GM12891 (cell line): ENCODE data around the gene ARHGAP35.
A peak's percentile ranks its signal among the peaks of the same experiment; 100 is the strongest.

Source experiments
- DNase-seq: peaks from one replicate; pipeline ENCODE4 v3.0.0; 2011; ENCODE audit warnings: low spot score; ENCODE audit not compliant: insufficient read length
- FAIRE-seq: peaks from 2 replicates; lab custom pipeline; 2011; peaks lifted over from hg19 to GRCh38; lab: Jason Lieb, UNC
- PAX5 ChIP-seq: IDR thresholded peaks from 2 replicates; pipeline ENCODE4 v1.6.1; 2011; ENCODE audit warnings: low read length, moderate library complexity, mild to moderate bottlenecking; ENCODE audit not compliant: insufficient read depth, severe bottlenecking
- POLR2A ChIP-seq: IDR thresholded peaks from 2 replicates; pipeline ENCODE4 v1.6.1; 2011; ENCODE audit warnings: low read depth, low read length, control low read depth
- POLR2AphosphoS5 ChIP-seq: IDR thresholded peaks from 2 replicates; pipeline ENCODE4 v1.6.1; 2011; ENCODE audit warnings: low read depth, low read length, control low read depth
- POU2F2 ChIP-seq: IDR thresholded peaks from 2 replicates; pipeline ENCODE4 v1.6.1; 2011; ENCODE audit warnings: low read depth, mild to moderate bottlenecking, control low read depth, low read length, moderate library complexity
- SPI1 ChIP-seq: IDR thresholded peaks from 2 replicates; pipeline ENCODE4 v1.6.1; 2011; ENCODE audit warnings: low read depth, low read length, control low read depth
- TAF1 ChIP-seq: IDR thresholded peaks from 2 replicates; pipeline ENCODE4 v1.6.1; 2011; ENCODE audit warnings: low read depth, low read length, control low read depth

ARHGAP35 gene

GRCh38 chr19:46856062-46857022, 4.5 kb upstream of the ARHGAP35 start:
- DNase-seq = peak; percentile 83
- FAIRE-seq = peak; percentile 94
- TF ChIP-seq SPI1 (no peak), POU2F2 (0 out of 2 replicates have a peak, but pooled peaks have one; percentile 4)

DNA sequence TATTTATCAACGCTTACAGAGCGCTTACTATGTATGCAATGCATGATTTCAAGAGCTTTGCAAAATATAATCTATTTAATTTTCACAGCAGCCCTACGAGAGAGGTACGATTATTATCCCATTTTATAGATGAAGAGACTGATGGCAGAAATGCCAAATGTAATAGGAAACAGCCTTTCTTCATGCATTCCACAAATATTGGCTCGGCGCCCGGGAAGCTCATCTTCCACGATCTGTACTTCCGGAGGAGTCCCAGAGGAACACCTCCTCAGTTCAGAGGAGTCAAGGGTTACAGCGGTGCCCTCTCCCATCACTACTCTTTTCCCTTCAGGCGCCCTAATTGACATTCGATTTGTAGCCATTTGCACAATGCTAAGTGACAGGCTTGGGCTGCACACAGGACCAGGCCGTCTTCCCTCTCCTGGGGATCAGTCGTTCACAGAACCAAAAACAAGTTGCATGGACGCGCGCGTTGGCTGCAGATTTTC, 1.1 kb upstream of the ARHGAP35 start:
- no peak for FAIRE-seq
- no peak for DNase-seq
- no peak for TF ChIP-seq TAF1
- no peak for TF ChIP-seq POLR2AphosphoS5
- no peak for TF ChIP-seq POLR2A
- no peak for TF ChIP-seq POU2F2
- TF ChIP-seq SPI1 = no peak
- TF ChIP-seq PAX5 = no peak

DNA sequence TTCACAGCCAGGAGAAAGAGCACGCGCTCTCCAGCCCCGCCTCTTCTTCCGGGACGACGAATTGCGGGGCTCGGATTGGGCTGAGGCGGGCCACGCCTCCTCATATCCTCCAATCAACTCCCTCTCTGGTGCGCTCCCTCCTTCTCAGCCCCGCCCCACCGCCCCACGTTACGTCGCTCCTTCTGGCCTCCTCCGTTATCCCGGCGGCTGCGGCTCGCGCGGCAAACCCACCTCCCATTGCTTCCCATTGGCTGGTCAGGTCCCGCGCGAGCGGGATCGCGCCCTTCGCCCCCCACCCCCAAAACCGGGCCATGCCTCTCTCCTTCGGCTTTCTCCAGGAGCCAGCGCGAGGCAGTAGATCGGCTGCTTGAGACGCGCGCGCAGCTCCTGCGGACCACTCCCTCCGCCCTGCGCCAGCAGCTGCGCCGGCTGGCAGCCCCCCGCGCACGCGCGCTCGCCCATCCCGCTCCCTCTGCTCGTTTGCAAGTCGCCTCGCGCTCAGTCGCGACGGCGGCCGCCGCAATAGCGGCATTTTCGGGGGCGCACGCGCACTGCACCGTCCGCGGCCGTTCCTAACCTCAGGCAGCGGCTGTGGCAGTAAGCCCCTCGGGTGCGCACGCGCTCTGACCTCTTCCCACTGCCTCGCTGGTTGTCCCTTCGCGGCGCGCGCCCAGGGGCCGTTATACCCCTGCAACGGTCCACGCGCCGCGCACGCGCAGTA, 512 bp upstream of the ARHGAP35 start:
- TF ChIP-seq POU2F2 (no peak), POLR2AphosphoS5 (peak; percentile 91), POLR2A (peak; percentile 86), SPI1 (no peak), TAF1 (peak; percentile 68; the same call in 1 of the 2 replicates), PAX5 (no peak)
- DNase-seq = peak; percentile 81
- FAIRE-seq = peak; percentile 98

GRCh38 chr19:46861691-46862502, 1.1 kb downstream of the ARHGAP35 start:
- DNase-seq (no peak), FAIRE-seq (peak; percentile 38)
- TF ChIP-seq SPI1 = no peak
- TF ChIP-seq TAF1 = no peak
- no peak for TF ChIP-seq POLR2A
- no peak for TF ChIP-seq PAX5
- TF ChIP-seq POU2F2 = no peak

DNA sequence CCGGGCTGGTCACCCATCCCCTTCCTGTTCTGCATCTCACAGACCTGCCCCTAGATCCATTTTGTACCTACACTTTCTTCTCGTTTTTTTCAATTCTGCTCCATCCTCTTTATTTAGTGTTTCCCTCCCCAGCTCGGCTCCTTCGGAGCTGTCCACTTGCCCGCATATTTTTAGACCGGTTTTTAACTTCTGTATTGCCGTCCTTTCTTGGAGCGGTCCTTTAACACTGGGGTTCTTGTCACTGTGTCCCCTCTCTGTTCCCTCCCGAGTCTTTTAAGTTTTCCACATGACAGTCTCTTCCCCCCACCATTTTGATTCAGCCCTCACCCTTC, 1.7 kb downstream of the ARHGAP35 start:
- no peak for FAIRE-seq

GRCh38 chr19:46862974-46863632, 2.3 kb downstream of the ARHGAP35 start:
- TF ChIP-seq TAF1 = no peak
- TF ChIP-seq SPI1 = peak; percentile 83
- no peak for TF ChIP-seq PAX5
- no peak for TF ChIP-seq POLR2A
- TF ChIP-seq POU2F2 = no peak
- no peak for FAIRE-seq
- no peak for DNase-seq

More for the DNA sequence above, 1.7 kb downstream of the ARHGAP35 start:
- TF ChIP-seq SPI1 (no peak), POU2F2 (no peak), TAF1 (no peak), PAX5 (no peak), POLR2AphosphoS5 (no peak)
- no peak for DNase-seq

DNA sequence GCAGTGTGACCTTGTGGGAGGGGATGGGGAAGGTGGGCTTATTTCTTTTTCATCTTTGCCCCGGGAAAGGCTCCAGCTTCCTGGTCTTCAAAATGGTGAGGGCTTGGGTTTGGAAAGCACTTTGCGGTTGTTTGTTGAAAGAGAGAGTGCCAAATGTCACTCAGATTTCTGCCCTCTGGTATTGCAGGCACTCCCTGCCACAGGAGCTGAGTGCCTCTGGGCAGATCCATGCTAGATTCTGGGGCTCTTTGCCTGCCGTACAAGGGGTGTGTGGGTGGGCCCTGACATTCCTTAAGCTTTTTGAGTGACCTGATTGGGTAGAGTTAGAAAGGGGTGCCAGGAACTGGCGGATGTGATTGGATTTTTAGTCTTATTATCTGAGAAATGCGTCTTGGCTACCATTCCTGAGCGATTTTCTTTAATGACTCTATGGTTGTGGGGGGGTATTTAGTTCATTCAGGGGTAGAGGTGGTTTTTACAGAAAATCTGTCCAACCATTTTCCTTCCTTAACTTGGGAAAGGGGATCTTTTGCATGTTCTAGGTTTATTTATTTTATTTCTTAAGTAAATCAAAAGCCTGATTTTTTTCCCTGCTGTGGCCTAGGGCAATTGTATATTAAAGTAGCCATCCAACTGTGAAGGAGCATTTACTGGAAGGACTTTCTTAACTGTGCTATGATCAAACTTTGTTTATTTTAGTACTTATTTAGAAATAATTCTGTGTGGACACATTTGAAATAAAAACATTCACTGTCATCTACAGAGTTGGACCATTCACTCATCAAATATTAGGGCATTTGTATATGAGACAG, 3.2 kb downstream of the ARHGAP35 start:
- TF ChIP-seq TAF1 (no peak), POLR2A (no peak), PAX5 (no peak), SPI1 (no peak), POLR2AphosphoS5 (no peak), POU2F2 (no peak)
- no peak for DNase-seq
- no peak for FAIRE-seq
